ENCODE measurements around the gene PMPCA. TPM values are rescaled to one million over a fixed set of nuclear protein-coding genes. Genes with fewer than 3 reads are reported as not detected.

The PMPCA gene
- total and polyA plus RNA-seq, 2 experiments from 2014 or later = 61.3 to 88.2 TPM

DNA sequence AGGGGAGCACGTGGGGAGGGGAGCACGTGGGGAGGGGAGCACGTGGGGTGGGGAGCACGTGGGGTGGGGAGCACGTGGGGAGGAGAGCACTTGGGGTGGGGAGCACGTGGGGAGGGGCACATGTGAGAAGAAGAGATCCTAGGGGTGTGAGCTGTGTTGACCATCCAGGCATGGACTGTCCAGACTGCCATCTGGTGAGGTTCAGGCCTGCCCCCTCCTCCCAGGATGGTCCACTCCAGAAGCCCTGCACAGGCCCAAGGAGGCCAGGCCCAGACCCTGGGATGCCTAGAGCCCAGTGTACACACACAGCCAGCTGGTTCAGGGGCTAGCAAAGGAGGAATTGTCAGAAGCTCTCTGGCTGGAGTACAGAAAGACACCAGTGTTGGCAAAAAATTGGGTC lies 12.8 kb upstream of the PMPCA start:
- H3K4me3 Mint-ChIP-seq = no peak overlapping the region; the same call in 2 of the 3 replicates
- H3K27ac Mint-ChIP-seq = no peak overlapping the region
- no peaks in the 10 kb centered on the region for H3K27me3 ChIP-seq (ENCODE audit: insufficient read depth)
- H3K79me2 ChIP-seq (replicated peaks; ENCODE audit: insufficient read depth) = peaks cover 26% of the 10 kb centered on the region
- TF ChIP-seq ZNF331 (CRISPR knock-in tag; IDR thresholded peaks at IDR 0.05; ENCODE audit: low read depth) (no peak), CREB1 (CRISPR knock-in tag; IDR thresholded peaks at IDR 0.05; ENCODE audit: low read depth) (no peak), NANOG (IDR thresholded peaks at IDR 0.05; ENCODE audit: borderline replicate concordance) (no peak), EZH2 (IDR thresholded peaks at IDR 0.05; ENCODE audit: low read depth, unreplicated experiment) (no peak), ZNF114 (CRISPR knock-in tag; IDR thresholded peaks at IDR 0.05) (no peak), JUNB (IDR thresholded peaks at IDR 0.05; ENCODE audit: unreplicated experiment) (no peak), STAT1 (IDR thresholded peaks at IDR 0.05; ENCODE audit: unreplicated experiment) (no peak), POLR2AphosphoS5 (IDR thresholded peaks at IDR 0.05; ENCODE audit: low read depth) (no peak), EZH2phosphoT487 (IDR thresholded peaks at IDR 0.05; ENCODE audit: unreplicated experiment) (no peak)
- TF ChIP-seq, protein P1, sequence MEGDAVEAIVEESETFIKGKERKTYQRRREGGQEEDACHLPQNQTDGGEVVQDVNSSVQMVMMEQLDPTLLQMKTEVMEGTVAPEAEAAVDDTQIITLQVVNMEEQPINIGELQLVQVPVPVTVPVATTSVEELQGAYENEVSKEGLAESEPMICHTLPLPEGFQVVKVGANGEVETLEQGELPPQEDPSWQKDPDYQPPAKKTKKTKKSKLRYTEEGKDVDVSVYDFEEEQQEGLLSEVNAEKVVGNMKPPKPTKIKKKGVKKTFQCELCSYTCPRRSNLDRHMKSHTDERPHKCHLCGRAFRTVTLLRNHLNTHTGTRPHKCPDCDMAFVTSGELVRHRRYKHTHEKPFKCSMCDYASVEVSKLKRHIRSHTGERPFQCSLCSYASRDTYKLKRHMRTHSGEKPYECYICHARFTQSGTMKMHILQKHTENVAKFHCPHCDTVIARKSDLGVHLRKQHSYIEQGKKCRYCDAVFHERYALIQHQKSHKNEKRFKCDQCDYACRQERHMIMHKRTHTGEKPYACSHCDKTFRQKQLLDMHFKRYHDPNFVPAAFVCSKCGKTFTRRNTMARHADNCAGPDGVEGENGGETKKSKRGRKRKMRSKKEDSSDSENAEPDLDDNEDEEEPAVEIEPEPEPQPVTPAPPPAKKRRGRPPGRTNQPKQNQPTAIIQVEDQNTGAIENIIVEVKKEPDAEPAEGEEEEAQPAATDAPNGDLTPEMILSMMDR (conservative IDR thresholded peaks at IDR 0.05; ENCODE audit: low read depth in 2 of 2) = no peak
- TF ChIP-seq, protein P2, sequence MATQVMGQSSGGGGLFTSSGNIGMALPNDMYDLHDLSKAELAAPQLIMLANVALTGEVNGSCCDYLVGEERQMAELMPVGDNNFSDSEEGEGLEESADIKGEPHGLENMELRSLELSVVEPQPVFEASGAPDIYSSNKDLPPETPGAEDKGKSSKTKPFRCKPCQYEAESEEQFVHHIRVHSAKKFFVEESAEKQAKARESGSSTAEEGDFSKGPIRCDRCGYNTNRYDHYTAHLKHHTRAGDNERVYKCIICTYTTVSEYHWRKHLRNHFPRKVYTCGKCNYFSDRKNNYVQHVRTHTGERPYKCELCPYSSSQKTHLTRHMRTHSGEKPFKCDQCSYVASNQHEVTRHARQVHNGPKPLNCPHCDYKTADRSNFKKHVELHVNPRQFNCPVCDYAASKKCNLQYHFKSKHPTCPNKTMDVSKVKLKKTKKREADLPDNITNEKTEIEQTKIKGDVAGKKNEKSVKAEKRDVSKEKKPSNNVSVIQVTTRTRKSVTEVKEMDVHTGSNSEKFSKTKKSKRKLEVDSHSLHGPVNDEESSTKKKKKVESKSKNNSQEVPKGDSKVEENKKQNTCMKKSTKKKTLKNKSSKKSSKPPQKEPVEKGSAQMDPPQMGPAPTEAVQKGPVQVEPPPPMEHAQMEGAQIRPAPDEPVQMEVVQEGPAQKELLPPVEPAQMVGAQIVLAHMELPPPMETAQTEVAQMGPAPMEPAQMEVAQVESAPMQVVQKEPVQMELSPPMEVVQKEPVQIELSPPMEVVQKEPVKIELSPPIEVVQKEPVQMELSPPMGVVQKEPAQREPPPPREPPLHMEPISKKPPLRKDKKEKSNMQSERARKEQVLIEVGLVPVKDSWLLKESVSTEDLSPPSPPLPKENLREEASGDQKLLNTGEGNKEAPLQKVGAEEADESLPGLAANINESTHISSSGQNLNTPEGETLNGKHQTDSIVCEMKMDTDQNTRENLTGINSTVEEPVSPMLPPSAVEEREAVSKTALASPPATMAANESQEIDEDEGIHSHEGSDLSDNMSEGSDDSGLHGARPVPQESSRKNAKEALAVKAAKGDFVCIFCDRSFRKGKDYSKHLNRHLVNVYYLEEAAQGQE (IDR thresholded peaks at IDR 0.05; ENCODE audit: unreplicated experiment) = no peak
- TF ChIP-seq, protein P3, sequence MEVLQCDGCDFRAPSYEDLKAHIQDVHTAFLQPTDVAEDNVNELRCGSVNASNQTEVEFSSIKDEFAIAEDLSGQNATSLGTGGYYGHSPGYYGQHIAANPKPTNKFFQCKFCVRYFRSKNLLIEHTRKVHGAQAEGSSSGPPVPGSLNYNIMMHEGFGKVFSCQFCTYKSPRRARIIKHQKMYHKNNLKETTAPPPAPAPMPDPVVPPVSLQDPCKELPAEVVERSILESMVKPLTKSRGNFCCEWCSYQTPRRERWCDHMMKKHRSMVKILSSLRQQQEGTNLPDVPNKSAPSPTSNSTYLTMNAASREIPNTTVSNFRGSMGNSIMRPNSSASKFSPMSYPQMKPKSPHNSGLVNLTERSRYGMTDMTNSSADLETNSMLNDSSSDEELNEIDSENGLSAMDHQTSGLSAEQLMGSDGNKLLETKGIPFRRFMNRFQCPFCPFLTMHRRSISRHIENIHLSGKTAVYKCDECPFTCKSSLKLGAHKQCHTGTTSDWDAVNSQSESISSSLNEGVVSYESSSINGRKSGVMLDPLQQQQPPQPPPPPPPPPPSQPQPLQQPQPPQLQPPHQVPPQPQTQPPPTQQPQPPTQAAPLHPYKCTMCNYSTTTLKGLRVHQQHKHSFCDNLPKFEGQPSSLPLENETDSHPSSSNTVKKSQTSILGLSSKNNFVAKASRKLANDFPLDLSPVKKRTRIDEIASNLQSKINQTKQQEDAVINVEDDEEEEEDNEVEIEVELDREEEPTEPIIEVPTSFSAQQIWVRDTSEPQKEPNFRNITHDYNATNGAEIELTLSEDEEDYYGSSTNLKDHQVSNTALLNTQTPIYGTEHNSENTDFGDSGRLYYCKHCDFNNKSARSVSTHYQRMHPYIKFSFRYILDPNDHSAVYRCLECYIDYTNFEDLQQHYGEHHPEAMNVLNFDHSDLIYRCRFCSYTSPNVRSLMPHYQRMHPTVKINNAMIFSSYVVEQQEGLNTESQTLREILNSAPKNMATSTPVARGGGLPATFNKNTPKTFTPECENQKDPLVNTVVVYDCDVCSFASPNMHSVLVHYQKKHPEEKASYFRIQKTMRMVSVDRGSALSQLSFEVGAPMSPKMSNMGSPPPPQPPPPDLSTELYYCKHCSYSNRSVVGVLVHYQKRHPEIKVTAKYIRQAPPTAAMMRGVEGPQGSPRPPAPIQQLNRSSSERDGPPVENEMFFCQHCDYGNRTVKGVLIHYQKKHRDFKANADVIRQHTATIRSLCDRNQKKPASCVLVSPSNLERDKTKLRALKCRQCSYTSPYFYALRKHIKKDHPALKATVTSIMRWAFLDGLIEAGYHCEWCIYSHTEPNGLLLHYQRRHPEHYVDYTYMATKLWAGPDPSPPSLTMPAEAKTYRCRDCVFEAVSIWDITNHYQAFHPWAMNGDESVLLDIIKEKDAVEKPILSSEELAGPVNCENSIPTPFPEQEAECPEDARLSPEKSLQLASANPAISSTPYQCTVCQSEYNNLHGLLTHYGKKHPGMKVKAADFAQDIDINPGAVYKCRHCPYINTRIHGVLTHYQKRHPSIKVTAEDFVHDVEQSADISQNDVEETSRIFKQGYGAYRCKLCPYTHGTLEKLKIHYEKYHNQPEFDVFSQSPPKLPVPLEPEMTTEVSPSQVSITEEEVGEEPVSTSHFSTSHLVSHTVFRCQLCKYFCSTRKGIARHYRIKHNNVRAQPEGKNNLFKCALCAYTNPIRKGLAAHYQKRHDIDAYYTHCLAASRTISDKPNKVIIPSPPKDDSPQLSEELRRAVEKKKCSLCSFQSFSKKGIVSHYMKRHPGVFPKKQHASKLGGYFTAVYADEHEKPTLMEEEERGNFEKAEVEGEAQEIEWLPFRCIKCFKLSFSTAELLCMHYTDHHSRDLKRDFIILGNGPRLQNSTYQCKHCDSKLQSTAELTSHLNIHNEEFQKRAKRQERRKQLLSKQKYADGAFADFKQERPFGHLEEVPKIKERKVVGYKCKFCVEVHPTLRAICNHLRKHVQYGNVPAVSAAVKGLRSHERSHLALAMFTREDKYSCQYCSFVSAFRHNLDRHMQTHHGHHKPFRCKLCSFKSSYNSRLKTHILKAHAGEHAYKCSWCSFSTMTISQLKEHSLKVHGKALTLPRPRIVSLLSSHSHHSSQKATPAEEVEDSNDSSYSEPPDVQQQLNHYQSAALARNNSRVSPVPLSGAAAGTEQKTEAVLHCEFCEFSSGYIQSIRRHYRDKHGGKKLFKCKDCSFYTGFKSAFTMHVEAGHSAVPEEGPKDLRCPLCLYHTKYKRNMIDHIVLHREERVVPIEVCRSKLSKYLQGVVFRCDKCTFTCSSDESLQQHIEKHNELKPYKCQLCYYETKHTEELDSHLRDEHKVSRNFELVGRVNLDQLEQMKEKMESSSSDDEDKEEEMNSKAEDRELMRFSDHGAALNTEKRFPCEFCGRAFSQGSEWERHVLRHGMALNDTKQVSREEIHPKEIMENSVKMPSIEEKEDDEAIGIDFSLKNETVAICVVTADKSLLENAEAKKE (CRISPR knock-in tag; IDR thresholded peaks at IDR 0.05) = no peak
- TF ChIP-seq, protein P4, sequence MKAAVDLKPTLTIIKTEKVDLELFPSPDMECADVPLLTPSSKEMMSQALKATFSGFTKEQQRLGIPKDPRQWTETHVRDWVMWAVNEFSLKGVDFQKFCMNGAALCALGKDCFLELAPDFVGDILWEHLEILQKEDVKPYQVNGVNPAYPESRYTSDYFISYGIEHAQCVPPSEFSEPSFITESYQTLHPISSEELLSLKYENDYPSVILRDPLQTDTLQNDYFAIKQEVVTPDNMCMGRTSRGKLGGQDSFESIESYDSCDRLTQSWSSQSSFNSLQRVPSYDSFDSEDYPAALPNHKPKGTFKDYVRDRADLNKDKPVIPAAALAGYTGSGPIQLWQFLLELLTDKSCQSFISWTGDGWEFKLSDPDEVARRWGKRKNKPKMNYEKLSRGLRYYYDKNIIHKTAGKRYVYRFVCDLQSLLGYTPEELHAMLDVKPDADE (IDR thresholded peaks at IDR 0.05) = no peak
- H3K4me3 ChIP-seq = no peak overlapping the region
- DNase-seq (ENCODE audit: low spot score) (no peak), ATAC-seq (no peak)
- H3F3A ChIP-seq (replicated peaks; ENCODE audit: low read depth) = peaks cover 25% of the 10 kb centered on the region
- H3K36me3 ChIP-seq (ENCODE audit: insufficient read depth) = peaks cover 14% of the 10 kb centered on the region; the same call in 1 of the 2 replicates
- peaks cover 3% of the 10 kb centered on the region; the same call in 1 of the 2 replicates for H3K4me1 ChIP-seq (ENCODE audit: insufficient read depth)
- no peak overlapping the region for H3K4me2 ChIP-seq
- H3K4me1 Mint-ChIP-seq = peaks cover 9% of the 10 kb centered on the region
- no peak overlapping the region for H2AFZ ChIP-seq
- no peaks in the 10 kb centered on the region for H3K9me2 ChIP-seq (ENCODE audit: insufficient read depth)
- peaks cover 17% of the 10 kb centered on the region for H3K27me3 Mint-ChIP-seq (ENCODE audit: insufficient read depth, low read depth, poor library complexity)
- no peak overlapping the region for H3K27ac ChIP-seq (ENCODE audit: low read depth)
- H4K20me1 ChIP-seq (replicated peaks; ENCODE audit: insufficient read depth) = peaks cover 6% of the 10 kb centered on the region; the same call in 1 of the 2 replicates
- peaks cover 62% of the 10 kb centered on the region for H3K36me3 Mint-ChIP-seq (ENCODE audit: low read depth)
- H3K9me3 Mint-ChIP-seq = no peaks in the 10 kb centered on the region; the same call in 2 of the 3 replicates

Data from GM23338 (cell line).